MV-4-11 (cell line): ENCODE results near the gene TM4SF4.

ENCODE experiments used
- DNase-seq: peaks from one replicate; lab custom pipeline; 2025; lab: John Stamatoyannopoulos, UW

The TM4SF4 gene

DNA sequence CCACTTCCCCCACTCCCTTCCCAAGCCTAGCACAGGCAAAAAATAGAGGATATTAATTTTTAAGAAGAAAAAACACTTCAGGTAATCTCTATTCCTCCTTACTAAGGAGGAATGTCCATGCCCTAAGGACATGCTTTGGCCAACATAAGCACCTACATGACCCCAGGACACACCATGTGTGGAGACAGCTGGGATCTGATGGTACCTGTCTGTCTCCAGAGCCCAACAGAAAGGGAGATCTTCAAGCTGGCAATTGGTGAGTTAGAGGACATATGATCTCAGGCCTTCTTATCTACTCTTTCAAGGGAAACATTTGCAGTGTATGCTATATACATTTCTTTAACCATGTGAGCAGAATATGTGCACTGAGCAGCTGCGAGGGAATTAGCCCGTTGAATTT is 7.0 kb downstream of the TM4SF4 start:
- no peak for DNase-seq

DNA sequence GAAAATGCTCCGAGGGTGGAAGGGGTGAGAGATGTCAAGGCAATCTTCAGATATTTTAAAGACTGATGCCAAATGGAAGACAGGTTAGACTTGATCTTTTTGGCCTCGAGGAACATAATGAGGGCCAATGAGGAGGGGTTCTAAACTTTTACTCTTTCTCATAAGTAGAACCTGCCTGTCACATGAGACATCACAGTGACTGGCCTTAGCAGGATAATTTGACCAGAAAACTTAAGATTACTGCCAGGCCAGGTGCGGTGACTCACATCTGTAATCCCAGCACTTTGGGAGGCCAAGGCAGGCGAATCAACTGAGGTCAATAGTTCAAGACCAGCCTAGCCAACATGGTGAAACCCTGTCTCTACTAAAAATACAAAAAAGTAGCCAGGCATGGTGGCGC is 12.2 kb downstream of the TM4SF4 start:
- DNase-seq: no peak

GRCh38 chr3:149487598-149488197 is 13.2 kb downstream of the TM4SF4 start:
- DNase-seq: peak; percentile 31

GRCh38 chr3:149489060-149489690 is 14.7 kb downstream of the TM4SF4 start:
- no peak for DNase-seq

DNA sequence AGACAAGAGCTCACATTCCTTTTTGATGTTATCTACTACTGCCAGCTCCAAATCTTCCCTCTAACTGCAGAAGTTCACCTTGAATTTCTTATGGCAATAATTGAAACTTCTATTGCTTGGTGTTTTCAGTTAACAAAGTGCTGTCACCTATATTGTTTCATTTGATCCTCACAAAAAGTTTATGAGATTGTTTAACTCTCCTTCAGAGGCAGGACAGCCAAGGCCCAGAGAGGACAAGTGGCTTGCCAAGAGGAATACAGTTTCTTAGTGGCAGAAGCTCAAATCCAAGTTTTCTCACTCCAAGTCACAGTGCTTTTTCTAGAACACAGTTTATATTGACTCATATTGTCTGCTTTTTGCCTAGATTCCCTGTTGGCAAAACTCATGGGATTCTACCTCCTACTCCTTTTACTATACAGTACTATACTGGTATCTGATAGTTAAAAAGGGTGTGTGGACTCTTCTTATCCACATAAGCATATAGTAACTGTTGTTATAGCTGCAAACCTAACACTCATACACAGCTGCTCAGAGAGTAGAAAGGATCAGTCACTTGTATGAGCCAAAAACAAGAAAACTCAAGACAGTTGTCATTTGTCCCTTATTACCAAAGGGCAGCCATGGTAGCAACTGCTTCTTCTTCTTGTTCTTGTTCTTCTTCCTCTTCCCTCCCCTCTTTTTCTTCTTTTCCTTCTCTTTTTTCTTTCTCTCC is 15.9 kb downstream of the TM4SF4 start:
- no peak for DNase-seq

- DNase-seq: no peak
Observed at GRCh38 chr3:149493315-149494021, 19.0 kb downstream of the TM4SF4 start.

DNA sequence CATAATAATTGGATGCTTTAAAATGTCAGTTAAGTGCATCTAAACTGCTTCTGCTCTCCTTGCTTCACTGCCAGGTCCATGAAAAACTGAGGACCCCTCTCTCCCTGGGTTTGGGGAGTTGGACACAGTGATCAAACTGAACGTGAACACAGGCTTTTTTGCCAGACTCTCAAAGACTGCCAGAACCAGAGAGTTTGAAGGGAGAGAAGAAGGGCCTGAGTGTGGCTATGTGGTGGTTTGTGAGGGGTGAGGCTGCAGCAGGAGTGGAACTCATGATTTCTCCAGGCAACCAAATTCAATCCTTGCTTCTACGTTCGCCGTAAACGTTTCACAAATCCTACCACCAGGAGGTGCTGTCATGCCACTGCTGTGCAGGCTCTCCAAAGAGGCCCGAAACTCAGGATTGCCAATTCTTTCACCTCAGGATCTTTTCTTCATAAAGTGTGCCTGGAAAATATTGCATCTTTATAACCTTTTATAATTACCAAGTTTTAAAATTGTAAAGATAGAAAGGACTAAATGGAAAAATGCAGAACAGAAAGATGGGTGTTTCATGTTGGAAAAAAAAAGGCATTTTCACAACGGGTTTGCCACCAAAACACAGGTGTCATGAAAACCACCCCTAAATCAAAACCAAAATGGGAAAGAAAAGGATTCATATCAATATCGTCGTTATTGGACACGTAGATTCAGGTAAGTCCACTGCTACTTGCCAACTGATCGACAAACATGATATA is 19.7 kb downstream of the TM4SF4 start:
- peak; percentile 46 for DNase-seq

- no peak for DNase-seq
Observed at GRCh38 chr3:149494759-149495580, 20.5 kb downstream of the TM4SF4 start.

DNA sequence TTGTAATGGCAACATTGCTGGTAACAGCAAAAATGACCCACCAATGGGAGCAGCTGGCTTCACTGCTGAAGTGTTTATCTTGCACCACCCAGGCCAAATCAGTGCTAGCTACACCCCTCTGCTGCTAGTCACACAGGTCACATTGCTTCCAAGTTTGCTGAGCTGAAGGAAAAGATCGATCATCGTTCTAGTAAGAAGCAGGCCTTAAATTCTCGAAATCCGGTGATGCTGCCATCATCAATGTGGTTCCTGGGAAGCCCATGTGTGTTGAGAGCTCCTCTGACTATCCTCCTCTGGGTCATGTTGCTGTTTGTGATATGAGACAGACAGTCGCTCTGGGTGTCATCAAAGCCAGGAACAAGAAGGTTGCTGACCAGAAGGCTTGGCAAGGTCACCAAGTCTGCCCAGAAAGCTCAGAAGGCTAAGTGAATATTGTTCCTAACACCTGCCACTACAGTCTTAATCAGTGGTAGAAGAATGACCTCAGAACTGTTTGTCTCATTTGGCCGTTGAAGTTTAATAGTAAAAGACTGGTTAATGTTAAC is 21.2 kb downstream of the TM4SF4 start:
- DNase-seq: no peak

DNA sequence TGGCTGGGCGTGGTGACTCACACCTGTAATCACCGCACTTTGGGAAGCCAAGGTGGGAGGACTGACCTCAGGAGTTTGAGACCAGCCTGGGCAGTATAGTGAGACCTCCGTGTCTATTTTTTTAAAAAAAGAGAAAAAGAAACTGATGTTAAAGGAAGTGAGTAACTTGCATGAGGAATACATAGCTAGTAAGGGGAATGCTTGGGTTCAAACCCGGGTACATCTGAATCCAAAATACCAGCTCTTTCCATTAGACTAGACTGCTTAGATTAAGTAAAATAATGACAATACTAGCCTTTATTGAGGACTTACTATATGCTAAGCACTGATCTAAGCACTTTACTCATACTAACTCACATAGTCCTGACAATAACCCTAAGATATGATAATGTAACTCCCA is 22.4 kb downstream of the TM4SF4 start:
- DNase-seq: no peak

DNA sequence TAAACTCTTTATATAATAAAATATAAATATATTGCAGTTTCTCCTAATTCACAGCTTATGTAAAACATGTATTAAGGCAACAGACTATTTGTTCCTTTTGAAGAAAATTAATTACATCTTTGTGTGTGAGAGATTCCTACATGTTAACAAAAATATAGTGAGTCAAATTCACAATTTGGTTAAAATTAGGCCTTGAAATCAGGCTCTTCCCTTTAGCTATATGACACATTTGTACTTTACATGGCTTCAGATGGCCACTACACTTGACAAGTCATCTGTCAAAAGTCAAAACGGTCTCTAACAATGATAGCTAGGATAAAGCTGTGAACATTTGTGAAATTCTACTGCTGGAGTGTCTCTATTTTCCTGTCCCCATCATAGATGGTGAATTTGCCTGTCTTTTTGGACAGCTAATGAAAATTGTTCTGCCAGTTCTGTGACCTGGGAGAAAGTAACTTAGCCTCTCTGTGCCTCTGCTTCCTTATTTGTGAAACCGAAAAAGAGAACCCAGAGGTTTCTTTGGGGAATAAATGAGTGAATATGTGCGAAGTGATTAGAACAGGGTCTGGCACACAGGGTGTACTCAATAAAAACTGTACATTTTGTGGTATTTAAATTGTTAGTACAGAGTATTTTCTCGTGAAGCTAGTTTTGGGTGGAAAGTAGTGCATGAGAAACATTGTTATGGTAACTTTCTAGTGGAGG is 23.6 kb downstream of the TM4SF4 start:
- DNase-seq: peak; percentile 37

GRCh38 chr3:149501524-149501923 is 27.0 kb downstream of the TM4SF4 start:
- DNase-seq: no peak

- DNase-seq: no peak
Observed at GRCh38 chr3:149502438-149502837, 27.9 kb downstream of the TM4SF4 start.

DNA sequence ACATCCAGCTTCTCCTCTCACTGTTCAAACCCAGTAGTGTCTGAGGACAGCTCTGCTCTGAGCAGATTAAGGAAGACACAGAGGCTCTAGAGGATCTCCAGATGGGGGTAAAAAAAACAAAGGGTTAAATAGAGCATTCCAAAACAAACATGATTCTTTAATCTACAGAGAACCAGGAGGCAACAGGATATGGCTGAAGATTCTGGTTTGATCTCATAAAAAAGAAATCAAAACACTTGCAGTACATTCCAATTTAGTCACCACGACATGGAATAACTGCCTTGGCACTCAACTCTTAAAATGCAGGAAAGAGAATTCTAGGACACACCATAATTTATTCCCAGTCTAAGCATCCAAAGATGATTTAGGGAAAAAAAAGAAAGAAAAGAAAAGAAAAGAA is 32.0 kb downstream of the TM4SF4 start:
- no peak for DNase-seq

DNA sequence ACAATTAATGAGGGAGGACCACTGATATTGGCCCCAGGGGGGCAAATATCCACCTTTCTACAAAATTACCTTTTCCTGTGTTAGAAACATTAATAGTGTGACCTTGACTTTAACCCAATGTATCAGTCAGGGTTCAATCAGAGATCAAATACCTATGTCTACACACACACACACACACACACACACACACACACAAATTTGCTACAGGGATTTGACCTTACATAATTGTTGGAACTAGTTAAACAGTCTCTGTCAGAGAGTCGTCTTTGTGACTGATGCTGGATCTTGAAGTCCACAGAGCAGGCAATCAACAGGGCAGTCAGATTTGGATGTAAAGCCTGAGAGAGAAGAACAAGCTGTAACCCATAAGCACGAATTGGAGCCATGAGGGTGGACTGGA is 32.5 kb downstream of the TM4SF4 start:
- no peak for DNase-seq

DNA sequence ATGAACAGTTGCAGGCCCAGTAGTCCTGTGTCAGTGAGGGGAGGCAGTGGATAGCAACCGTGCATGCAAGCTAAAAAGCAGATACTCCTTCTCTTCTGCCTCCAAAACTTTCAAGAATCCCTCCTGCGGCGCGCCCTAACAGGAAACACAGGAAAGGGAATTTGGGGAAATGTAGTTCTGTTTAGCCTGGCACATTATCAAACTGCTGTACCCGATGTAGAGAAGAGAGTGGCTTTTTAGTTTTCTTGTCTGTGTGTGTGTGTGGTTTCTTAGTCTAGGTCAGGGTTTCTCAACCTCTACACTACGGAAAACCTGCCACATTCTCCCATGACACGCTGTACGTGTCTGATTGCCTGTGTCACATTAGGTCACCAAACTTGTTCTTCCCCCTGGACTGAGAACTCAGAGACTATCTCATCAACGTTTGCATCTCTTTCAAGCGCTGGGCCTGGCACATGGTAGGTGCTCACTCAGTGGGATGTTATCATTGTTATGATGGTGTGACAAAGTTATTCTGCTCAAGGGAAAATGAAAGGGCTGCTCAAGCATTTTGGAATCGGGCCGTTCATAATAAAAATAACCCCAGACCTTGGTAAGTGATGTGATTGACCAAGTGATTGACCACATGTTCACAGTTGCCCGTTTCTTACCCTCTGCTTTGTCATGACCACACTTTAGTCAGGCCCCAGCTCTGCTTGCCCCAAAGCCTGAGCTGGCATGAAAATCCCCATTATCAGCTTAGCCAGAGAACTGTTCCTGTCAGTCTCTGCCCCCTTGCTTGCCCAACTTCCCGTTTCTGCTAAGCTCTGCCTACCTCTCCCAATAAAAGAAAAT is 33.2 kb downstream of the TM4SF4 start:
- peak; percentile 81 for DNase-seq

- DNase-seq: no peak
Observed at GRCh38 chr3:149509526-149509925, 35.0 kb downstream of the TM4SF4 start.

- no peak for DNase-seq
Observed at GRCh38 chr3:149510480-149510879, 36.0 kb downstream of the TM4SF4 start.

DNA sequence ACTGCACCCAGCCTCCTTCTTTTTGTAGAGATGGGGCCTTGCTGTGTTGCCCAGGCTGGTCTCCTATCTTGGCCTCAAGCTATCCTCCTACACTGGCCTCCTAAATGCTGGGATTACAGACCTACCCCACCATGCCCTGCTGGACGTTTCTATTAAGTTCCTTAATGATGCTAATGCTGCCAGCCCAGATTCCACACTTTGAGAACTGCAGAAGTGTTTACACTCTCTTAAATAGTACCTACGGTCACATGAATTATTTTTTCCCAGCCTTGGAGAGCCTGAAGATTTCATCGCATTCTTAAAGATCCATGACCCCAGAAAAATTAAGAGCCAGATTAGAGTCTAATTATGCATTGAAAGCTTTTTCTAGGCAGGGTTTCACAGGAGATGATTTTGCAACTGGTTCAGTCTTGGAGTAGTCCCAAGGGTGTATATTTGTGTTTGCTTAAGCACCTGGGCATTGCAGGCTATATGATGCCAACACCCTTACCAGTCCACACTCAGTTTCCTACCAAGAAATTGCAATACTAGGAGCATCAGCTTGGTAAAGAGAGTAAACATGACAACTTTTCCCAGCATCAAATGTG is 36.6 kb downstream of the TM4SF4 start:
- no peak for DNase-seq
